ENCODE results near the gene ANKDD1A. TPM values are rescaled to one million over a fixed set of nuclear protein-coding genes. Genes with fewer than 3 reads are reported as not detected.

Gene ANKDD1A
- total RNA-seq, 1 donor from 2014 or later = 6.0 TPM

DNA sequence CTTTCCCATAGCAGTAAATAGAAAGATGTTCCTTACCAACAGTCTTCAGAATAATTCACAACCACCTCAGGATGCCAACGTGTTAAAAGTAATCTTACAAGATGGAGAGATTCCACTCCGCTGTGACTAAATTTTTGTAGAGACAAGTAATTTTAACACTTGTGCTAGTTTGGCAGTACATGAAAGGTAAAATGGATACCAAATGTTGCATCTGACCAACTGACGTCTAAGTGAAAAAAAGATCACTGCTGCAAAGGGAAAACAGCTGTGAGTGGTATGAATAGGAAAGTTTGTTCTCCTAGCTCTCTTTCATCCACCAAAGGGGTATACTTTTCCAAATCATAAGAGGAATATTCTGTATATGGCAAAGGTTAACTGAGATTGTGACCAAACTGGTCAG lies 75.4 kb downstream of the ANKDD1A start:
- TF ChIP-seq, protein P1, sequence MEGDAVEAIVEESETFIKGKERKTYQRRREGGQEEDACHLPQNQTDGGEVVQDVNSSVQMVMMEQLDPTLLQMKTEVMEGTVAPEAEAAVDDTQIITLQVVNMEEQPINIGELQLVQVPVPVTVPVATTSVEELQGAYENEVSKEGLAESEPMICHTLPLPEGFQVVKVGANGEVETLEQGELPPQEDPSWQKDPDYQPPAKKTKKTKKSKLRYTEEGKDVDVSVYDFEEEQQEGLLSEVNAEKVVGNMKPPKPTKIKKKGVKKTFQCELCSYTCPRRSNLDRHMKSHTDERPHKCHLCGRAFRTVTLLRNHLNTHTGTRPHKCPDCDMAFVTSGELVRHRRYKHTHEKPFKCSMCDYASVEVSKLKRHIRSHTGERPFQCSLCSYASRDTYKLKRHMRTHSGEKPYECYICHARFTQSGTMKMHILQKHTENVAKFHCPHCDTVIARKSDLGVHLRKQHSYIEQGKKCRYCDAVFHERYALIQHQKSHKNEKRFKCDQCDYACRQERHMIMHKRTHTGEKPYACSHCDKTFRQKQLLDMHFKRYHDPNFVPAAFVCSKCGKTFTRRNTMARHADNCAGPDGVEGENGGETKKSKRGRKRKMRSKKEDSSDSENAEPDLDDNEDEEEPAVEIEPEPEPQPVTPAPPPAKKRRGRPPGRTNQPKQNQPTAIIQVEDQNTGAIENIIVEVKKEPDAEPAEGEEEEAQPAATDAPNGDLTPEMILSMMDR (IDR thresholded peaks at IDR 0.05) = no peak
- intact Hi-C loops (cut with DNase I) = no loop called here
- DNase-seq = no peak
- peaks cover 52% of the 10 kb centered on the region for H3K4me1 ChIP-seq
- no peak for ATAC-seq
- H3K9me3 ChIP-seq = no peaks in the 10 kb centered on the region
- no peak overlapping the region for H3K4me3 ChIP-seq
- peaks cover 9% of the 10 kb centered on the region for H3K36me3 ChIP-seq
- no peak overlapping the region for H3K27ac ChIP-seq
- H3K27me3 ChIP-seq = no peaks in the 10 kb centered on the region

- peaks cover 44% of the 10 kb centered on the region for H3K4me1 ChIP-seq
- intact Hi-C loops (cut with DNase I) = no loop called here
- TF ChIP-seq, protein P1 (IDR thresholded peaks at IDR 0.05) = no peak
Observed at GRCh38 chr15:64989416-64990167, 77.9 kb downstream of the ANKDD1A start, which contains the start of gene SPG21. Gene SPG21 (minus strand): TSS chr15:64989914. CDS start chr15:64983569, 6,345 bp downstream.

DNA sequence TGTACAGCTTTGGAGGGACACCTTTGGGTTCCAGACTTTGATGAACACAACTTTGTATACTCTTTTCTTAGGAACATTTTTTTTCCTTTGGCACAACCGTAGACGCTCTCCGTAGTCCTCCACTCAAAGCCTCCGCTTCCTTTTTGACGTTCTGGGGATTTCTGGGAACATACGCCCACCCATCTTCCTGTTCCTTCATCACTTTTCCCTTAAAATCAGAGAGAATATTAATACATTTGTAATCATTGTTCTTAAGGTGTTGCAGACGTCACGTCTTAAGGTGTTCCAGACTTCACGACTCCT lies 78.4 kb downstream of the ANKDD1A start:
- intact Hi-C loops (cut with DNase I) = no loop called here
- TF ChIP-seq, protein P1 (IDR thresholded peaks at IDR 0.05) = no peak
- DNase-seq = no peak
- ATAC-seq = no peak
- H3K27ac ChIP-seq = peak overlapping the region; percentile 94
- H3K27me3 ChIP-seq = no peaks in the 10 kb centered on the region
- no peaks in the 10 kb centered on the region for H3K36me3 ChIP-seq
- peaks cover 39% of the 10 kb centered on the region for H3K4me1 ChIP-seq
- no peaks in the 10 kb centered on the region for H3K9me3 ChIP-seq
- peak overlapping the region; percentile 96 for H3K4me3 ChIP-seq

More at GRCh38 chr15:64989416-64990167, 77.9 kb downstream of the ANKDD1A start, which contains the start of gene SPG21:
- DNase-seq (peak; percentile 98), ATAC-seq (peak; percentile 98)
- Histone ChIP-seq H3K27me3 (no peaks in the 10 kb centered on the region), H3K36me3 (no peaks in the 10 kb centered on the region), H3K27ac (peak within 1 kb of the TSS; percentile 94), H3K4me3 (peak within 1 kb of the TSS; percentile 96), H3K9me3 (no peaks in the 10 kb centered on the region)

- H3K27ac ChIP-seq = no peak overlapping the region
- ATAC-seq (no peak), DNase-seq (no peak)
- H3K4me3 ChIP-seq = no peak overlapping the region
- H3K4me1 ChIP-seq = peaks cover 26% of the 10 kb centered on the region
- TF ChIP-seq, protein P1 (IDR thresholded peaks at IDR 0.05) = no peak
- H3K9me3 ChIP-seq = no peaks in the 10 kb centered on the region
- no peaks in the 10 kb centered on the region for H3K27me3 ChIP-seq
- H3K36me3 ChIP-seq = no peaks in the 10 kb centered on the region
- intact Hi-C loops (cut with DNase I) = no loop called here
Observed at GRCh38 chr15:64991536-64992135, 79.9 kb downstream of the ANKDD1A start.

GRCh38 chr15:64993290-64993689 lies 81.6 kb downstream of the ANKDD1A start:
- no peak overlapping the region for H3K27ac ChIP-seq
- no peak for DNase-seq
- H3K4me3 ChIP-seq = no peak overlapping the region
- H3K9me3 ChIP-seq = no peaks in the 10 kb centered on the region
- no peak for ATAC-seq
- TF ChIP-seq, protein P1 (IDR thresholded peaks at IDR 0.05) = no peak
- intact Hi-C loops (cut with DNase I) = no loop called here
- H3K4me1 ChIP-seq = peaks cover 10% of the 10 kb centered on the region
- no peaks in the 10 kb centered on the region for H3K36me3 ChIP-seq
- H3K27me3 ChIP-seq = no peaks in the 10 kb centered on the region
